AG09319 (cell line): ENCODE data around the gene HOXD3.

Experiments used
- DNase-seq: peaks from one replicate; pipeline ENCODE4 v3.0.0-alpha.2; 2010; ENCODE audit warnings: low read depth; ENCODE audit errors: extremely low read depth
- TF ChIP-seq, protein P1 (sequence below): IDR thresholded peaks from 2 replicates; pipeline ENCODE4 v1.5.1; 2011; ENCODE audit warnings: low read depth, mild to moderate bottlenecking, inconsistent platforms, low read length, moderate library complexity

HOXD3 gene

DNA sequence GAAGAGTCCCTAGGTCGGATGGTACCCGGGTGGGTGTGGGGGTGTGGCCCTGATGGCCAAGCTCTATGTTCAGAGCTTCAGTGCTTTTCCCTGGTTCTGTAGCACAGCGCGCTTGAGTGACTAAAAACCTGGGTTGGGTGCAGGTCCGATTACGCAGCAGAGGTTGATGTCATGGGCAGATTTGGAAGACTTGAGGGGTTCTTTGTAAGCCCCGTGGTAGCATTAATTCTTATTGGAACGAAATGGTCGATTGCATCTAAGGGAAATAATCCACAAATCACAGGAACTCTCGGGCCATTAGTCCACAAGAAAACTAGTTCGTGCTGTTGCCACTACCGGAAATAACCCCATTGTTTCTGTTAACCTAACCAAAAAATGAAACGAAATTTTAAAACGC lies 18.6 kb upstream of the HOXD3 start:
- TF ChIP-seq, protein P1, sequence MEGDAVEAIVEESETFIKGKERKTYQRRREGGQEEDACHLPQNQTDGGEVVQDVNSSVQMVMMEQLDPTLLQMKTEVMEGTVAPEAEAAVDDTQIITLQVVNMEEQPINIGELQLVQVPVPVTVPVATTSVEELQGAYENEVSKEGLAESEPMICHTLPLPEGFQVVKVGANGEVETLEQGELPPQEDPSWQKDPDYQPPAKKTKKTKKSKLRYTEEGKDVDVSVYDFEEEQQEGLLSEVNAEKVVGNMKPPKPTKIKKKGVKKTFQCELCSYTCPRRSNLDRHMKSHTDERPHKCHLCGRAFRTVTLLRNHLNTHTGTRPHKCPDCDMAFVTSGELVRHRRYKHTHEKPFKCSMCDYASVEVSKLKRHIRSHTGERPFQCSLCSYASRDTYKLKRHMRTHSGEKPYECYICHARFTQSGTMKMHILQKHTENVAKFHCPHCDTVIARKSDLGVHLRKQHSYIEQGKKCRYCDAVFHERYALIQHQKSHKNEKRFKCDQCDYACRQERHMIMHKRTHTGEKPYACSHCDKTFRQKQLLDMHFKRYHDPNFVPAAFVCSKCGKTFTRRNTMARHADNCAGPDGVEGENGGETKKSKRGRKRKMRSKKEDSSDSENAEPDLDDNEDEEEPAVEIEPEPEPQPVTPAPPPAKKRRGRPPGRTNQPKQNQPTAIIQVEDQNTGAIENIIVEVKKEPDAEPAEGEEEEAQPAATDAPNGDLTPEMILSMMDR, result no peak
- no peak for DNase-seq

DNA sequence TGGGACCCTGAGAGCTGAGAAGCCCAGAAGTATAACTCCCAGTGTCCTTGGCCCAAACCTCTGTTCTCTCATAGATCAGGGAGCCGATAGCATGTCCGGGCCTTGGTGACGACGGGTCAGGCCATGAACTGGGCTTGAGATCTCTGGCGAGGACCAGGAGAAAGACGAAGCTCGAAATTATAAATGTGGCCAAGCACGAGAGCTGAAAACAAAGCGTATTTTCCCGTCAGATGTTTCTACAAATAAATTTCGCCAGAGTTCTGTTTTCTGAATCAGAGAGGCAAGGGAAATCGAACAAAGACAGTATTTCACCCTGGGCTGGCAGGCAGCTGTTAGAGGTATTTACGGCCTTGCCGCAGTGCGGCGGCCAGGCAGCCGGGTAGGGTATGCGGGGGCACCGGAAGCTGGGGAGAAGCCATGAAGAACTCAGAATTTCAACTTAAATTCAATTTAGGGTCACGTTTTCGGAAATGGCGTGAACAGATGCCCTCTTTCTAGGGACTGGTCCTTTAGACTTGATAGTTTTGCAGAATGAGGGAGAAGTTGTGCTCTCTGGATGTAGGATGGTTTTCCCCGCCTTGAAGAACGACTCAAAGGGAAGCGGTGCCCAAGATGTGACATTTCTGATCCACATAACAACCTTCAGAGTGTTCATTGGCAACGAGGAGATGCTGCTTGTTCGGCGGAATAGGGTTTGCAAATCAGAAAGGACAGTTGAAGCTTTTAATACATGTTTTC lies 18.0 kb upstream of the HOXD3 start:
- TF ChIP-seq, protein P1, result no peak
- no peak for DNase-seq

DNA sequence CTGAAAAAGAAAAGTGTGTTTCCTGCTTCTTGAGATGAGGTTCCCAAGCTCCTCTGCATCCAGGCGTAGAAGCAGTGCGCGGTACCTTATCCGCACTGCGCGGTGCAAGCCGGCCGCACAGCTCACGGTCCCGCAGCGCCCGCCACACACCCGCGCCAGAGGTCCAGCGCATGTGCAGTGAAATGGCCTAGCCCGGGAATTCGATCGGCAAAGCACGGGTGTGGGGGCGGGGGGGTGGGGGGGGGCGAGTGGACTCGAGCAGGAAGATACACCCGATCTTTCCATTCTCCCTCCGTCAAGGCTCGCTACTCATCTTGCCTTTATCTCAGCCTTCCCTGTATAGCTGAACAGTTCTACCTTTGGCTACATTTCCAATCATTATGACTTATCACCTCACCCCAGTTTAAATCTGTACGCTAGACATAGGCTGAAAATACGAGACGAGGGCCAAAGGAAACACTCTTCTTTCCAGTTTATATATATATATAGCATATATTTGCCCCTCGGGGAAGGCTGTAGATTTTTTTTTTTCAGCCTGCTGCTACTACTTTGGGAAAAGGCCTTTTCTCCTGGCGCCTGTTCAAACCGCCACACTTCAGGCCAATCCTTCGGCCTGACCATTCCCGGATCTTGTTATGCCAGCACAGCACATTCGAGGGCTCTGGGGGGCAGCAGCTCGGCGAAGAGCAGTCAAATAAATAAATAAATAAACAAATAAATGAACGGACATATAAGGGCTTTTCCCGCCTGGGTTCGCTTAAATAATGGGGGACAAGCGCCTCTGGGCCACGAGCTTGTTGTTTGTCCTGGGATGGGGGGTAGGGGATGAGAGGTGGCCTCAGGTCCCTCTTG lies 17.2 kb upstream of the HOXD3 start:
- TF ChIP-seq, protein P1, result no peak
- no peak for DNase-seq

GRCh38 chr2:176140513-176141317 lies 16.4 kb upstream of the HOXD3 start:
- TF ChIP-seq, protein P1, result peak; percentile 79
- peak; percentile 24 for DNase-seq

DNA sequence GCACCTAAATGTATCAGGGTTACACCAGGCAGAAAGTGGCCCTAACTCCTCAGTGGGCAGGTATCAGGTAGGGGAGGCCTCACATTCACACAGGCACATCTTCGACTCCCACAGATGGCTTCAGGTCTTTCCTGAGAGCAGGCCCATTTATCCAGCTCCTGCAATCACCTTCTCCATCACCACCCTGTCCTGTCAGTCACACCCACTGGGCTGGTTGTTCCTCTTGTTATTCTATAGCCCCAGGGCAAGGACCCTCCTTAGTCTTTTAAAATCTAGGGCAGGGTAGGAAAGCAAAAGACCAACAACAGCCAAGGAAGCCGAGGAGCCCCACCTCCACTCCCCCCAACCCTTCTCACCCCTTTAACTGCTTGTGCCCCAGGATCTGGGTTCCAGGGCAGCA lies 14.8 kb upstream of the HOXD3 start:
- no peak for DNase-seq
- TF ChIP-seq, protein P1, result no peak

GRCh38 chr2:176145085-176145969 lies 11.8 kb upstream of the HOXD3 start:
- TF ChIP-seq, protein P1, result no peak
- DNase-seq, result no peak
